HG03095 (cell line): ENCODE data around the gene CRYGN.

Source experiments
- ATAC-seq: cut with Tn5 transposase; IDR thresholded peaks from one replicate; pipeline ENCODE4 v1.9.1; 2021; ENCODE audit warnings: moderate library complexity; ENCODE audit not compliant: unreplicated experiment

CRYGN gene

GRCh38 chr7:151460474-151460855 is 20.5 kb upstream of the CRYGN start:
- no peak for ATAC-seq

- ATAC-seq = no peak
Observed at GRCh38 chr7:151459726-151460473, 20.0 kb upstream of the CRYGN start.

- no peak for ATAC-seq
Observed at GRCh38 chr7:151457534-151457933, 17.6 kb upstream of the CRYGN start.

GRCh38 chr7:151456782-151457181 is 16.8 kb upstream of the CRYGN start:
- ATAC-seq = no peak

- ATAC-seq = no peak
Observed at GRCh38 chr7:151456276-151456675, 16.3 kb upstream of the CRYGN start.

- ATAC-seq = no peak
Observed at GRCh38 chr7:151455690-151456089, 15.7 kb upstream of the CRYGN start.

- ATAC-seq = no peak
Observed at GRCh38 chr7:151454932-151455530, 15.1 kb upstream of the CRYGN start.

GRCh38 chr7:151454305-151454704 is 14.4 kb upstream of the CRYGN start:
- ATAC-seq = no peak

- no peak for ATAC-seq
Observed at GRCh38 chr7:151453326-151453791, 13.4 kb upstream of the CRYGN start.

GRCh38 chr7:151452680-151453325 is 12.9 kb upstream of the CRYGN start:
- ATAC-seq = no peak

GRCh38 chr7:151451626-151452571 is 12.0 kb upstream of the CRYGN start:
- no peak for ATAC-seq

GRCh38 chr7:151451156-151451555 is 11.2 kb upstream of the CRYGN start:
- ATAC-seq = no peak

GRCh38 chr7:151449990-151450389 is 10.0 kb upstream of the CRYGN start:
- ATAC-seq = no peak

GRCh38 chr7:151448261-151449252 is 8.6 kb upstream of the CRYGN start:
- ATAC-seq = no peak

GRCh38 chr7:151447901-151448260 is 7.9 kb upstream of the CRYGN start:
- no peak for ATAC-seq

- ATAC-seq = no peak
Observed at GRCh38 chr7:151447312-151447711, 7.4 kb upstream of the CRYGN start.

GRCh38 chr7:151446412-151446811 is 6.5 kb upstream of the CRYGN start:
- ATAC-seq = no peak

GRCh38 chr7:151444632-151445031 is 4.7 kb upstream of the CRYGN start:
- ATAC-seq = no peak

- no peak for ATAC-seq
Observed at GRCh38 chr7:151442776-151443496, 3.0 kb upstream of the CRYGN start.
